Kidney (tissue), 14 donors: ENCODE results near the gene C10orf62. TPM values are rescaled to one million over a fixed set of nuclear protein-coding genes. Genes with fewer than 3 reads are reported as not detected.
"Not testable (repeated sequence)": the region's sequence is repeated elsewhere in the genome, so short reads cannot be mapped to it uniquely, and the experiment has no call there.

Source experiments
- DNase-seq, 5 donors: peaks; one replicate each; pipeline ENCODE4 v3.0.0-alpha.2; 2013 to 2020
- FAIRE-seq: peaks from 2 replicates; lab custom pipeline; 2012; peaks lifted over from hg19 to GRCh38; lab: Jason Lieb, UNC
- H3K27ac ChIP-seq, 2 donors: one replicate each; pipeline ENCODE4 v1.7.0; 2013; ENCODE audit warnings: low read depth in 2 of 2, low read length in 2 of 2, inconsistent platforms in 1 of 2
- H3K27me3 ChIP-seq: one replicate; pipeline ENCODE4 v1.7.1; 2013; ENCODE audit warnings: low read length, inconsistent platforms; ENCODE audit not compliant: control insufficient read depth, insufficient read depth
- H3K36me3 ChIP-seq, 3 donors: one replicate each; pipeline versions ENCODE4 v1.7.0 to v1.7.1; 2013; ENCODE audit warnings: low read length in 3 of 3, control low read depth in 1 of 3, inconsistent platforms in 1 of 3; ENCODE audit not compliant: insufficient read depth in 3 of 3, control insufficient read depth in 2 of 3
- H3K4me1 ChIP-seq, 3 donors: one replicate each; pipeline versions ENCODE4 v1.7.0 to v1.7.1; 2013; ENCODE audit warnings: low read length in 3 of 3, inconsistent platforms in 1 of 3, low read depth in 1 of 3; ENCODE audit not compliant: control insufficient read depth in 2 of 3, insufficient read depth in 2 of 3
- H3K4me3 ChIP-seq, 3 donors: one replicate each; pipeline versions ENCODE4 v1.7.0 to v1.8.1; 2013; ENCODE audit warnings: low read length in 3 of 3, control low read depth in 1 of 3, inconsistent platforms in 1 of 3
- H3K9ac ChIP-seq, 3 donors: one replicate each; pipeline versions ENCODE4 v1.7.0 to v1.7.1; 2013; ENCODE audit warnings: low read length in 3 of 3, control low read depth in 1 of 3, inconsistent platforms in 1 of 3
- H3K9me3 ChIP-seq, 3 donors: one replicate each; pipeline versions ENCODE4 v1.7.0 to v1.7.1; 2013; ENCODE audit warnings: low read length in 3 of 3, control low read depth in 1 of 3, inconsistent platforms in 1 of 3; ENCODE audit not compliant: control insufficient read depth in 2 of 3, insufficient read depth in 1 of 3
- intact Hi-C: fragments of 100-400 bp; cut with DNase I; formaldehyde crosslinking; loops from one replicate; pipeline ENCODE4 v1.11.1; 2022
- polyA plus RNA-seq: library from polyadenylated mRNA; stranded (reverse); fragments of 350-450 nt; fragmentation: Illumina TruSeq; extraction: RNeasy Lipid Tissue Mini Kit (QIAGEN cat#74804); gene quantifications from one replicate; pipeline ENCODE4 v1.2.3, GENCODE V29; 2014; ENCODE audit warnings: low read depth, low replicate concordance; ENCODE audit not compliant: insufficient read depth
- total RNA-seq: library from RNA; stranded (reverse); fragmentation: NEBNext Ultra II Directional; extraction: Animal tissue kit (Norgen Biotek cat#: 25700); gene quantifications from one replicate; pipeline ENCODE4 v1.2.1, GENCODE V29; 2021
- TF ChIP-seq, protein P1 (sequence below): IDR thresholded peaks from 3 replicates; pipeline ENCODE4 v1.5.1; 2012; ENCODE audit warnings: mild to moderate bottlenecking, moderate library complexity, borderline replicate concordance; ENCODE audit not compliant: insufficient read depth; ENCODE audit errors: extremely low read depth
- donor health status: control.
- donor health status: control.
- donor health status: control.
- donor health status: control.
- donor health status: control.
- donor health status: DM: yes; HTN: yes; CAD: no.
- donor health status: Normal renal cell carcinoma (clear cell type).

C10orf62 gene
- total and polyA plus RNA-seq, 2 donors from 2014 or later, result 0.77 to 1.6 TPM

DNA sequence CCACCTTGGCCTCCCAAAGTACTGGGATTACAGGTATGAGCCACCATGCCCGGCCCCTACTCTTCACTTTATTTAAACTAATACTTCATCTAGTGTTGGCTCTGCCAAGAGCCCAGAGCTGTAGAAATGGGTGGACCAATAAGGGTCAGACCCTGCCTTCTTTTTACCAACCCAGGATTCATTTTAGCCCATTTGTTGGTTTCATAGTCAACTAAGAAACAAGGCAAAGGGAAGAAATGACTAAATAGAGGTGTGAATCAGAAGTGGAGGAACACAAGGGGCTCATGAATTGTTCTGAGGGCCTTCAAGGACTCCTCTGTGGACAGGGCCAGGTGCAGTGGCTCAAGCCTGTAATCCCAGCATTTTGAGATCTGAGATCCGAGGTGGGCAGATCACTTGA lies 15.8 kb upstream of the C10orf62 start:
- Histone ChIP-seq H3K27me3 (no peaks in the 10 kb centered on the region), H3K4me1 (peaks cover 0 to 19% (median 14%) of the 10 kb centered on the region in 3 donors), H3K9ac (no peak overlapping the region), H3K4me3 (no peak overlapping the region), H3K36me3 (peaks cover 0 to 3% (median 0%) of the 10 kb centered on the region in 3 donors), H3K9me3 (no peaks in the 10 kb centered on the region), H3K27ac (peak overlapping the region in 1 of 2 donors; percentile 77)
- DNase-seq (no peak), FAIRE-seq (no peak)
- intact Hi-C loops, result no loop called here
- TF ChIP-seq, protein P1, sequence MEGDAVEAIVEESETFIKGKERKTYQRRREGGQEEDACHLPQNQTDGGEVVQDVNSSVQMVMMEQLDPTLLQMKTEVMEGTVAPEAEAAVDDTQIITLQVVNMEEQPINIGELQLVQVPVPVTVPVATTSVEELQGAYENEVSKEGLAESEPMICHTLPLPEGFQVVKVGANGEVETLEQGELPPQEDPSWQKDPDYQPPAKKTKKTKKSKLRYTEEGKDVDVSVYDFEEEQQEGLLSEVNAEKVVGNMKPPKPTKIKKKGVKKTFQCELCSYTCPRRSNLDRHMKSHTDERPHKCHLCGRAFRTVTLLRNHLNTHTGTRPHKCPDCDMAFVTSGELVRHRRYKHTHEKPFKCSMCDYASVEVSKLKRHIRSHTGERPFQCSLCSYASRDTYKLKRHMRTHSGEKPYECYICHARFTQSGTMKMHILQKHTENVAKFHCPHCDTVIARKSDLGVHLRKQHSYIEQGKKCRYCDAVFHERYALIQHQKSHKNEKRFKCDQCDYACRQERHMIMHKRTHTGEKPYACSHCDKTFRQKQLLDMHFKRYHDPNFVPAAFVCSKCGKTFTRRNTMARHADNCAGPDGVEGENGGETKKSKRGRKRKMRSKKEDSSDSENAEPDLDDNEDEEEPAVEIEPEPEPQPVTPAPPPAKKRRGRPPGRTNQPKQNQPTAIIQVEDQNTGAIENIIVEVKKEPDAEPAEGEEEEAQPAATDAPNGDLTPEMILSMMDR, result no peak

DNA sequence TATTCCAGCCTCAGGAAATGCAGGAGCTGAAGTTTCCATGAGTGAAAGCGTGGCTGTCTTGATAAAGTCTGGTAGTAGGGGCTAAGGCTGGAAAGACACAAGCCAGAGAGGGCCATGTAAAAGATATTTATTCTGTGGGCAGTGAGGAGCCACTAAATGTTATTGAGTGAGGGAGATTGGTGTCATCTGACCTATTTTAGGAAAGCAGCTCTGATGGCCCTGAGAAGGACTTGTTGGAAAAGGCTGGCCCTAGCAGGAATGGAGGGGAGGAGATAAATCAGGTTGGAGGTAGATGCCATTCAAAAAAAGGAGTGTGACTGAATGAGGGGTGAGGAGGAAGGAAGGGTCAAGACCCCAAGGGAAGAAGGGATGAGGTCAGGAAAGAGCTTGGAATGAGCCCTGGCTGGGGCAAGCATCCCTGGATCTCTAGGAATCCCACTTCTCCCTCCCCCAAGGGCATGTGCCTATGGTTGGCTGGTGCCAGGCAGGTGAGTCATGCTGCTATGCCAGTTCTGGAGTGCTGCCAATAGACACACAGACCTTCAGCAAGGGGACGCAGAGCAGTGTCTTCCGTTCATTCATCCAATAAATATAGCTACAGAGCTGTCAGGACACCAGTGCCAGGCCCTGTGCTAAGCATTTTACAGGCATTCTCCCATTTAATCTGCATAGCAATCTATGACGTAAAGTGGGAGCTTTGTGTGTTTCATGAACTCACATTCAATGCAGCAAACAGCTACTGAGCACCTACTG lies 15.0 kb upstream of the C10orf62 start:
- H3K27ac ChIP-seq, result peak overlapping the region; percentile 76 to 77
- no peaks in the 10 kb centered on the region for H3K27me3 ChIP-seq
- H3K36me3 ChIP-seq, result no peaks in the 10 kb centered on the region
- H3K4me3 ChIP-seq, result no peak overlapping the region
- peak overlapping the region in 1 of 3 donors; percentile 15 for H3K9ac ChIP-seq
- peaks cover 0 to 19% (median 14%) of the 10 kb centered on the region in 3 donors for H3K4me1 ChIP-seq
- peak; percentile 15 for FAIRE-seq
- intact Hi-C loops, result no loop called here
- H3K9me3 ChIP-seq, result no peaks in the 10 kb centered on the region
- TF ChIP-seq, protein P1, result no peak
- DNase-seq, result peak in 4 of 5 donors; percentile 63 to 91 (median 88)

DNA sequence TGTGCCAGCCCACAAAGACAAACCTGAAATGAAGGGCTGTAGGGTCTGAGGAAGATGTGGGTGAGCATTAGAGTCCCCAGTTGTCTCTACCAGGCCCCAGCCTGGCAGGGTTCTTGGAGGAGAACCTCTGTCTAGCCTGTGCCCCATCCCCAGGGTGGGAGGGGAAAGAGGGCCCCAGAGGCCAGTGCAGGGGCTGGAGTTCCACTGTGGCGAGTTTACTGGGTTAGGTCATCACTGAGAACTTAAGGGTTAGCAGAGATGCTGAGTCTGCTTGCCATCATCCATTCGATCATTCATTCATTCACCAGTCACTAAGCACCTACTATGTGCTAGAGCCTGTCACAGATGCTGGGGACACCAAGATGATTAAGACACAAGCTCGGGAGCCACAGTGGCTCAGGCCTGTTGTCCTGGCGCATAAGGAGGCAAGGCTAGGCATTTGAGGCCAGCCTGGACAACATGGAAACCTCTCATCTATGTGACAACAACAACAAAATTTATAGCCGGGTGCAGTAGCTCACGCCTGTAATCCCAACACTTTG lies 14.3 kb upstream of the C10orf62 start:
- DNase-seq (no peak), FAIRE-seq (no peak)
- TF ChIP-seq, protein P1, result no peak
- Histone ChIP-seq H3K27ac (peak overlapping the region in 1 of 2 donors; percentile 54), H3K4me3 (no peak overlapping the region), H3K4me1 (peaks cover 0 to 19% (median 14%) of the 10 kb centered on the region in 3 donors), H3K9me3 (no peaks in the 10 kb centered on the region), H3K9ac (no peak overlapping the region), H3K36me3 (no peaks in the 10 kb centered on the region), H3K27me3 (no peaks in the 10 kb centered on the region)
- intact Hi-C loops, result no loop called here

DNA sequence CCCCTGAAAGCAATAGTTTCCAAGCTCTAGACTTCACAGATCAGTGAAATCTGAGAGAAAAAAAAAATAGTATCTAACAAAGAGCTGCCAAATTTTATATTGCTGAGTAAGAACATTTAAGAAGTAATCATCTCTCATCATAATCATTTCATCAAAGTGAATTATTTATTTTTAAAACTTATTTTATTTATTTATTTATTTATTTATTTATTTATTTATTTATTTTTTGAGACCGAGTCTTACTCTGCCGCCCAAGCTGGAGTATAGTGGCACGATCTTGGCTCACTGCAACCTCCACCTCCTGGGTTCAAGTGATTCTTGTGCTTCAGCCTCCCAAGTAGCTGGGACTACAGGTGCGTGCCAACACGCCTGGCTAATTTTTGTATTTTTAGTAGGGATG lies 13.0 kb upstream of the C10orf62 start:
- H3K9me3 ChIP-seq, H3K27me3 ChIP-seq, FAIRE-seq, H3K27ac ChIP-seq, DNase-seq, H3K36me3 ChIP-seq, H3K9ac ChIP-seq, H3K4me3 ChIP-seq, intact Hi-C loops: not testable (repeated sequence)
- H3K4me1 ChIP-seq, result peaks cover 0 to 23% (median 17%) of the 10 kb centered on the region in 3 donors
